ENCODE measurements around the gene PRAC2. TPM values are rescaled to one million over a fixed set of nuclear protein-coding genes. Genes with fewer than 3 reads are reported as not detected.

Gene PRAC2
- total RNA-seq, 1 experiment from 2014 or later = not detected

GRCh38 chr17:48693178-48693577 is 29.8 kb upstream of the PRAC2 start:
- no peak overlapping the region for H3K4me3 Mint-ChIP-seq (ENCODE audit: unreplicated experiment)
- POLR2A ChIA-PET = no interaction called here
- peaks cover 7% of the 10 kb centered on the region for H3K9me3 Mint-ChIP-seq (ENCODE audit: unreplicated experiment)
- CTCF ChIA-PET = interaction anchor here (0.7 to 1.4 kb wide), 3 partner anchors 14 to 613 kb away, joined by 3 to 4 read pairs (median 3); no protein-coding TSS in a partner anchor
- DNase-seq (ENCODE audit: unreplicated experiment) = no peak
- BruUV-seq (replicated peaks) = no TSS peak
- no peak overlapping the region for H3K27ac Mint-ChIP-seq (ENCODE audit: low read depth, unreplicated experiment)
- intact Hi-C loops (cut with micrococcal nuclease) = no loop called here
- H3K27me3 Mint-ChIP-seq (ENCODE audit: insufficient read depth, unreplicated experiment) = peaks cover 61% of the 10 kb centered on the region
- no peaks in the 10 kb centered on the region for H3K4me1 Mint-ChIP-seq (ENCODE audit: insufficient read depth, unreplicated experiment)
- no peaks in the 10 kb centered on the region for H3K36me3 Mint-ChIP-seq (ENCODE audit: insufficient read depth, unreplicated experiment)
- TF ChIP-seq CTCF (IDR thresholded peaks at IDR 0.05; ENCODE audit: unreplicated experiment) = no peak

- Mint-ChIP-seq H3K4me3 (ENCODE audit: unreplicated experiment) (no peak overlapping the region), H3K27me3 (ENCODE audit: insufficient read depth, unreplicated experiment) (peaks cover 93% of the 10 kb centered on the region), H3K36me3 (ENCODE audit: insufficient read depth, unreplicated experiment) (no peaks in the 10 kb centered on the region), H3K27ac (ENCODE audit: low read depth, unreplicated experiment) (no peak overlapping the region), H3K4me1 (ENCODE audit: insufficient read depth, unreplicated experiment) (no peaks in the 10 kb centered on the region), H3K9me3 (ENCODE audit: unreplicated experiment) (no peaks in the 10 kb centered on the region)
- no peak for DNase-seq (ENCODE audit: unreplicated experiment)
- TF ChIP-seq CTCF (IDR thresholded peaks at IDR 0.05; ENCODE audit: unreplicated experiment) = no peak
- ChIA-PET CTCF (interaction anchor here (0.5 to 1.6 kb wide), 4 partner anchors 9 to 80 kb away, joined by 3 to 4 read pairs (median 3); no protein-coding TSS in a partner anchor), POLR2A (interaction anchor here (0.7 to 1.0 kb wide), 3 partner anchors 9 to 31 kb away, joined by 3 to 5 read pairs (median 3); no protein-coding TSS in a partner anchor)
- intact Hi-C loops (cut with micrococcal nuclease) = no loop called here
- no TSS peak for BruUV-seq (replicated peaks)
These were observed 21.0 kb upstream of the PRAC2 start for GRCh38 chr17:48701864-48702532.

DNA sequence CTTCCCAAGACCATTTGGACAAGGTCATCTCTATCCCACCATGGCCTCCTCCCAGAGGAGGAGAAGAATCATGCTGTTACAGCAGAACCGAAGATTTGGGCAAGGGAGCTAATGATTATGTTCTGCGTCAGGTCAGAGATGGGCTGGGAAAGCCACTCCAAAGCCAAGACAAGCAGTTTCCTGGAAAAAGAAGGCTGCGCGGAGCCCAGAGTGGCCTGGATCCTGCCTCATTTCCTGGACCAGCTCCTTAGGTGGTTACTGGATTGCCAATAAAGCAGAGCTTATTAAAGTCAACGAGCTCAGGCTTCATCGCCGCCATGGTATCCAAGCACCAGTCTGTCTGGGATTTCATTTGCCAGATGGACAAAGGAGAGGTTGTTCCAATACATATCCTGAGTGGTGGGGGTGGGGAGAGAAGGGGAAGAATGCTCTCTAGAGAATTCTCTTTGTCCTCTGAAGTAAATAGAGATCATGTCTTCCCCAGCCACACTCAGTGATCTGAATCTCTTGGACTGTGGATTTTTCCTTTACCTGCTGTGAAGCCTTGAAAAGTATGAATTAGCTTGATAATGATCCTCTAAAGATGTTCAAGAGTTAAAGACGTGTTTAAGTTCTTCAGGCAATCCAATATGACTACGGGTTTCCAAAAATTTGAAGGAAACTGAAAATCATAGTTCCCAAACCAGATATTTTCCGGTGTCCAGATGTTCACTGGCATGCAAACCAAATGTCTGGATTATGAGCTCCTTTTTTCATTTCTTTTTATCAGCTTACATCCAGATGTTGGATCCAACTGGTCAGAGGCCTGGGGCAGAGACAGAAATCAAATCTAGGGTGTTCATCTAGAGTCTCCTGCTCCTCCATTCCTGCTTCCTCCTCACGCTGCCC is 18.4 kb upstream of the PRAC2 start:
- TF ChIP-seq CTCF (IDR thresholded peaks at IDR 0.05; ENCODE audit: unreplicated experiment) = no peak
- Mint-ChIP-seq H3K27me3 (ENCODE audit: insufficient read depth, unreplicated experiment) (peaks cover 100% of the 10 kb centered on the region), H3K4me3 (ENCODE audit: unreplicated experiment) (no peak overlapping the region), H3K36me3 (ENCODE audit: insufficient read depth, unreplicated experiment) (no peaks in the 10 kb centered on the region), H3K4me1 (ENCODE audit: insufficient read depth, unreplicated experiment) (no peaks in the 10 kb centered on the region), H3K9me3 (ENCODE audit: unreplicated experiment) (no peaks in the 10 kb centered on the region), H3K27ac (ENCODE audit: low read depth, unreplicated experiment) (no peak overlapping the region)
- ChIA-PET POLR2A (no interaction called here), CTCF (interaction anchor here (0.6 to 2.1 kb wide), 10 partner anchors 10 to 190 kb away, joined by 3 to 11 read pairs (median 4); no protein-coding TSS in a partner anchor)
- BruUV-seq (replicated peaks) = no TSS peak
- DNase-seq (ENCODE audit: unreplicated experiment) = no peak
- intact Hi-C loops (cut with micrococcal nuclease) = no loop called here

DNA sequence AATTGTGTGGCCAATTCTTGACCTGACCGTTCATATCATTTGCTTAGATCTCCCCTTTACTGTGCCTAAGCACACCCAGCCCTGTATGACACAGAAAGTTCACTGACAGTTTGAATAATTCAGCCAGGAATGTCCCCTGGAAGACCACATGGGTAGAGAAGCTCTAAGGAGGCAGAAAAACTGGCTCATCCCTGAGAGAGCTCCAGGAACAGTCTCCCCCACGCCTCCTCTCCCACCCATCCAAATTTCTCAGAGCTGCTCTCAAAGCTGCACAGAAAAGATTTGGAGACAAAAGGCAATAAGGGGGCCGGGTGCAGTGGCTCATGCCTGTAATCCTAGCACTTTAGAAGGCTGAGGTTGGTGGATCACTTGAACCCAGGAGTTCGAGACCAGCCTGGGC is 11.9 kb upstream of the PRAC2 start:
- no peaks in the 10 kb centered on the region for H3K4me1 Mint-ChIP-seq (ENCODE audit: insufficient read depth, unreplicated experiment)
- H3K27me3 Mint-ChIP-seq (ENCODE audit: insufficient read depth, unreplicated experiment) = peaks cover 79% of the 10 kb centered on the region
- intact Hi-C loops (cut with micrococcal nuclease) = no loop called here
- H3K27ac Mint-ChIP-seq (ENCODE audit: low read depth, unreplicated experiment) = no peak overlapping the region
- POLR2A ChIA-PET = interaction anchor here (1.4 kb wide), 1 partner anchor 9 kb away, joined by 5 read pairs; no protein-coding TSS in a partner anchor
- CTCF ChIA-PET = interaction anchor here (0.7 to 3.0 kb wide), 3 partner anchors 10 to 32 kb away, joined by 3 to 11 read pairs (median 3); no protein-coding TSS in a partner anchor
- H3K36me3 Mint-ChIP-seq (ENCODE audit: insufficient read depth, unreplicated experiment) = no peaks in the 10 kb centered on the region
- BruUV-seq (replicated peaks) = no TSS peak
- no peak overlapping the region for H3K4me3 Mint-ChIP-seq (ENCODE audit: unreplicated experiment)
- DNase-seq (ENCODE audit: unreplicated experiment) = no peak
- no peak for TF ChIP-seq CTCF (IDR thresholded peaks at IDR 0.05; ENCODE audit: unreplicated experiment)
- H3K9me3 Mint-ChIP-seq (ENCODE audit: unreplicated experiment) = no peaks in the 10 kb centered on the region
